HepG2 (cell line): ENCODE data around the gene HS2ST1. TPM values are rescaled to one million over a fixed set of nuclear protein-coding genes. Genes with fewer than 3 reads are reported as not detected.

Source experiments
- ATAC-seq: fragments of 200-7000 bp; cut with Tn5 transposase; 3 replicates; pipeline ENCODE4 v1.9.1; 2020; ENCODE audit warnings: mild to moderate bottlenecking, moderate library complexity
- BruUV-seq: library from RNA; stranded (reverse); fragments of 400-500 nt; replicated peaks from 2 replicates; lab custom pipeline; 2021; lab: Mats Ljungman, UMichigan
- CTCF ChIA-PET: fragments of 300-600 bp; formaldehyde crosslinking; extraction: SDS; loops from one replicate; lab custom pipeline; 2021; ENCODE audit warnings: low total read pairs, inconsistent platforms, low intra/inter-chr PET ratio; lab: Yijun Ruan, JAX
- POLR2A ChIA-PET: fragments of 350-600 bp; sonication (Branson Sonifier 250); formaldehyde crosslinking; loops from one replicate; lab custom pipeline; 2020; ENCODE audit warnings: antibody characterized with exemption, inconsistent platforms; lab: Yijun Ruan, JAX
- DNase-seq: peaks from one replicate; pipeline ENCODE4 v3.0.0-alpha.2; 2015; ENCODE audit warnings: low spot score
- FAIRE-seq: peaks from 3 replicates; lab custom pipeline; 2011; peaks lifted over from hg19 to GRCh38; lab: Jason Lieb, UNC
- H2AFZ ChIP-seq: one replicate; pipeline ENCODE4 v1.6.1; 2011; ENCODE audit warnings: low read length, inconsistent platforms
- H3K27ac ChIP-seq: fragments of 300-600 bp; 3 replicates; pipeline ENCODE4 v1.8.0; 2011; ENCODE audit warnings: mixed run types, mild to moderate bottlenecking, mixed read lengths, low read length, inconsistent platforms; ENCODE audit not compliant: insufficient read depth; ENCODE audit errors: extremely low read length
- H3K27me3 ChIP-seq, 2 experiments: fragments of 200-600 bp in 1 of 2; 2 replicates in 1 of 2; 3 replicates in 1 of 2; pipeline versions ENCODE4 v1.6.0 to v1.8.0; 2011; ENCODE audit warnings: low read length in 2 of 2, mild to moderate bottlenecking in 2 of 2, moderate library complexity in 2 of 2, inconsistent platforms in 1 of 2; ENCODE audit not compliant: insufficient read depth in 2 of 2, control insufficient read depth in 1 of 2
- H3K36me3 ChIP-seq, 2 experiments: fragments of 200-600 bp in 1 of 2; replicated peaks in 1 of 2; 2 replicates in 1 of 2; 3 replicates in 1 of 2; pipeline versions ENCODE4 v1.5.1 to v1.8.0; 2011; ENCODE audit warnings: low read length in 2 of 2, inconsistent platforms in 1 of 2; ENCODE audit not compliant: insufficient read depth in 2 of 2, control insufficient read depth in 1 of 2
- H3K4me1 ChIP-seq: 2 replicates; pipeline ENCODE4 v1.5.1; 2012; ENCODE audit warnings: low read length, inconsistent platforms; ENCODE audit not compliant: insufficient read depth
- H3K4me2 ChIP-seq: 2 replicates; pipeline ENCODE4 v1.6.0; 2011; ENCODE audit warnings: low read depth, low read length, inconsistent platforms
- H3K4me3 ChIP-seq, 3 experiments: fragments of 200-600 bp in 1 of 3; sonication (generic), shearing (Covaris generic) in 1 of 3; replicated peaks in 1 of 3; 2 replicates each; pipeline ENCODE4 v1.5.1; 2011 to 2016; ENCODE audit warnings: low read length in 3 of 3, inconsistent platforms in 2 of 3, low read depth in 2 of 3, mild to moderate bottlenecking in 2 of 3, control low read depth in 1 of 3, mixed read lengths in 1 of 3; ENCODE audit not compliant: insufficient read depth in 1 of 3
- H3K79me2 ChIP-seq: one replicate; pipeline ENCODE4 v1.6.1; 2011; ENCODE audit warnings: low read length, inconsistent platforms; ENCODE audit not compliant: insufficient read depth
- H3K9ac ChIP-seq: 2 replicates; pipeline ENCODE4 v1.6.0; 2011; ENCODE audit warnings: mild to moderate bottlenecking, low read depth, low read length, inconsistent platforms; ENCODE audit not compliant: insufficient read depth
- H3K9me3 ChIP-seq: 2 replicates; pipeline ENCODE4 v1.5.1; 2012; ENCODE audit warnings: mild to moderate bottlenecking, low read length
- H4K20me1 ChIP-seq: 2 replicates; pipeline ENCODE4 v1.6.0; 2011; ENCODE audit warnings: inconsistent platforms, mild to moderate bottlenecking, low read length, moderate library complexity; ENCODE audit not compliant: insufficient read depth
- BHLHE40 ChIP-seq: IDR thresholded peaks from 2 replicates; pipeline ENCODE4 v1.6.1; 2011; ENCODE audit warnings: low read length, improper control_type of control experiment
- ETV6 ChIP-seq: sonication (generic); formaldehyde crosslinking; conservative IDR thresholded peaks from 2 replicates; pipeline ENCODE4 v1.4.0; 2020; ENCODE audit warnings: missing genetic modification reagents
- FOSL2 ChIP-seq: sonication (generic); formaldehyde crosslinking; IDR thresholded peaks from 2 replicates; pipeline ENCODE4 v1.4.0; 2020; ENCODE audit warnings: missing genetic modification reagents
- GABPB1 ChIP-seq: IDR thresholded peaks from 2 replicates; pipeline ENCODE4 v1.6.1; 2016; ENCODE audit warnings: mild to moderate bottlenecking, missing genetic modification reagents, moderate library complexity, missing compliant biosample characterization
- IRF2 ChIP-seq: IDR thresholded peaks from 2 replicates; pipeline ENCODE4 v1.6.1; 2018; ENCODE audit warnings: missing genetic modification reagents, missing compliant biosample characterization
- KAT8 ChIP-seq: IDR thresholded peaks from 2 replicates; pipeline ENCODE4 v1.6.1; 2016; ENCODE audit warnings: missing genetic modification reagents, missing compliant biosample characterization
- KDM1A ChIP-seq: IDR thresholded peaks from 2 replicates; pipeline ENCODE4 v1.6.1; 2016; ENCODE audit warnings: missing compliant biosample characterization
- MTA3 ChIP-seq: sonication (generic); formaldehyde crosslinking; IDR thresholded peaks from 2 replicates; pipeline ENCODE4 v1.4.0; 2020; ENCODE audit warnings: missing genetic modification reagents
- MTF2 ChIP-seq: sonication (generic); formaldehyde crosslinking; IDR thresholded peaks from 2 replicates; pipeline ENCODE4 v1.5.0; 2020; ENCODE audit warnings: missing genetic modification reagents, borderline replicate concordance
- MYC ChIP-seq: sonication (generic); formaldehyde crosslinking; IDR thresholded peaks from 2 replicates; pipeline ENCODE4 v1.9.0; 2021; ENCODE audit warnings: missing genetic modification reagents, borderline replicate concordance
- NFKB2 ChIP-seq: sonication (generic); formaldehyde crosslinking; IDR thresholded peaks from 2 replicates; pipeline ENCODE4 v1.4.0; 2020; ENCODE audit warnings: missing genetic modification reagents, borderline replicate concordance
- PHF8 ChIP-seq: sonication (generic); formaldehyde crosslinking; IDR thresholded peaks from 2 replicates; pipeline ENCODE4 v1.5.0; 2020; ENCODE audit warnings: missing genetic modification reagents
- RELA ChIP-seq: sonication (generic); formaldehyde crosslinking; IDR thresholded peaks from 2 replicates; pipeline ENCODE4 v1.4.0; 2020; ENCODE audit warnings: missing genetic modification reagents
- RXRA ChIP-seq: sonication (generic); formaldehyde crosslinking; IDR thresholded peaks from 2 replicates; pipeline ENCODE4 v1.5.1; 2020; ENCODE audit warnings: missing genetic modification reagents
- RXRB ChIP-seq: IDR thresholded peaks from 2 replicates; pipeline ENCODE4 v1.6.1; 2016; ENCODE audit warnings: borderline replicate concordance, missing genetic modification reagents, missing compliant biosample characterization
- SALL1 ChIP-seq: sonication (generic); formaldehyde crosslinking; IDR thresholded peaks from 2 replicates; pipeline ENCODE4 v1.8.0; 2022; ENCODE audit warnings: mild to moderate bottlenecking, missing genetic modification reagents
- SIN3A ChIP-seq: IDR thresholded peaks from 2 replicates; pipeline ENCODE4 v1.6.1; 2011; ENCODE audit warnings: low read depth, mild to moderate bottlenecking, control low read depth, low read length, borderline replicate concordance
- SOX13 ChIP-seq, 3 experiments: fragments of 450-650 bp in 1 of 3; sonication (generic) in 1 of 3; formaldehyde crosslinking in 1 of 3; IDR thresholded peaks in 2 of 3; conservative IDR thresholded peaks in 1 of 3; 2 replicates each; pipeline versions ENCODE4 v1.5.0 to v1.6.1; 2016 to 2020; ENCODE audit warnings: antibody characterized with exemption in 1 of 3, mild to moderate bottlenecking in 1 of 3, missing compliant biosample characterization in 1 of 3, missing genetic modification reagents in 1 of 3, moderate library complexity in 1 of 3
- SP1 ChIP-seq, 2 experiments: fragments of 450-650 bp in 1 of 2; sonication (generic) in 1 of 2; formaldehyde crosslinking in 1 of 2; IDR thresholded peaks; 2 replicates each; pipeline versions ENCODE4 v1.4.0 to v1.6.1; 2016 to 2020; ENCODE audit warnings: missing genetic modification reagents in 1 of 2
- STAG1 ChIP-seq: sonication (generic); formaldehyde crosslinking; IDR thresholded peaks from 2 replicates; pipeline ENCODE4 v1.4.0; 2020; ENCODE audit warnings: missing genetic modification reagents
- THAP8 ChIP-seq: sonication (generic); formaldehyde crosslinking; IDR thresholded peaks from 2 replicates; pipeline ENCODE4 v1.5.1; 2020; ENCODE audit warnings: missing genetic modification reagents, mild to moderate bottlenecking, borderline replicate concordance
- ZBTB38 ChIP-seq: sonication (generic); formaldehyde crosslinking; IDR thresholded peaks from 2 replicates; pipeline ENCODE4 v1.5.1; 2020; ENCODE audit warnings: mild to moderate bottlenecking, missing genetic modification reagents
- ZFP62 ChIP-seq: sonication (generic); formaldehyde crosslinking; IDR thresholded peaks from 2 replicates; pipeline ENCODE4 v1.4.0; 2020; ENCODE audit warnings: missing genetic modification reagents
- ZNF138 ChIP-seq: sonication (generic); formaldehyde crosslinking; IDR thresholded peaks from 2 replicates; pipeline ENCODE4 v1.5.0; 2020; ENCODE audit warnings: mild to moderate bottlenecking, low read depth, missing genetic modification reagents
- ZNF34 ChIP-seq: sonication (generic); formaldehyde crosslinking; IDR thresholded peaks from 2 replicates; pipeline ENCODE4 v1.4.0; 2020; ENCODE audit warnings: mild to moderate bottlenecking, missing genetic modification reagents, borderline replicate concordance
- ZNF501 ChIP-seq: sonication (generic); formaldehyde crosslinking; IDR thresholded peaks from 2 replicates; pipeline ENCODE4 v1.5.1; 2020; ENCODE audit warnings: mild to moderate bottlenecking, moderate library complexity, missing genetic modification reagents
- ZNF709 ChIP-seq: sonication (generic); formaldehyde crosslinking; IDR thresholded peaks from 2 replicates; pipeline ENCODE4 v1.5.0; 2020; ENCODE audit warnings: mild to moderate bottlenecking, missing genetic modification reagents
- WGBS: methylation state at CpG from one replicate; pipeline ENCODE4 v1.1.6; 2017; ENCODE audit warnings: low lambda C conversion rate; 5-methylcytosine and 5-hydroxymethylcytosine counted together
- in situ Hi-C: cut with HindIII; loops from 2 replicates; pipeline ENCODE4 v1.10.0; 2017; ENCODE audit warnings: low pct_unique_long_range_greater_than_20kb; ENCODE audit not compliant: extremely low pct_ligation_motif_present
- intact Hi-C: fragments of 100-400 bp; cut with micrococcal nuclease; formaldehyde crosslinking; loops from one replicate; pipeline ENCODE4 v1.10.0; 2022; ENCODE audit not compliant: unreplicated experiment
- polyA plus RNA-seq, 8 experiments: library from polyadenylated mRNA; depleted of rRNA in 3 of 8; stranded (reverse) in 7 of 8; unstranded in 1 of 8; fragments of >200 nt; fragmentation: Illumina TruSeq in 4 of 8; extraction: Trizol in 4 of 8; gene quantifications; 2 replicates each; pipeline versions ENCODE4 v1.2.1 to v1.2.3, GENCODE V29; 2011 to 2016; ENCODE audit warnings: low read depth in 4 of 8, missing spikeins in 1 of 8, mixed read lengths in 1 of 8; ENCODE audit not compliant: insufficient read depth in 1 of 8
- total RNA-seq, 5 experiments: library from RNA; depleted of rRNA; stranded (reverse); fragments of >200 nt; fragmentation: Illumina TruSeq; extraction: Trizol; gene quantifications; 2 replicates each; pipeline ENCODE4 v1.2.3, GENCODE V29; 2016; ENCODE audit warnings: low read depth in 1 of 5

The HS2ST1 gene
- total and polyA plus RNA-seq, 2 of the 13 experiments (the other 11 are each of a cell fraction or from before 2014, with no cell fraction given), result 22.1 to 58.7 TPM

GRCh38 chr1:87131809-87132283 lies 217.4 kb downstream of the HS2ST1 start:
- 0% methylated on average over 5 of the region's 32 CpGs for WGBS
- no TSS peak for BruUV-seq
- H3K36me3 ChIP-seq, result no peaks in the 10 kb centered on the region
- H3K27ac ChIP-seq, result no peak overlapping the region
- no peaks in the 10 kb centered on the region for H3K9me3 ChIP-seq
- DNase-seq (peak; percentile 47), FAIRE-seq (peak; percentile 60), ATAC-seq (peak; percentile 97)
- no peaks in the 10 kb centered on the region for H3K4me1 ChIP-seq
- H3K79me2 ChIP-seq, result no peaks in the 10 kb centered on the region
- H4K20me1 ChIP-seq, result no peaks in the 10 kb centered on the region
- ChIA-PET CTCF (no interaction called here), POLR2A (no interaction called here)
- peak overlapping the region; percentile 41 to 70 (median 42); a peak in 5 of 6 replicates for H3K4me3 ChIP-seq
- peak overlapping the region; percentile 53; the same call in 1 of the 2 replicates for H3K9ac ChIP-seq
- in situ Hi-C loops (no loop called here), intact Hi-C loops (loop anchor here (5.0 kb wide), 2 partner anchors 820 to 1465 kb away; no protein-coding TSS in a partner anchor)
- no peak overlapping the region for H2AFZ ChIP-seq
- H3K27me3 ChIP-seq, result peaks cover 3 to 33% of the 10 kb centered on the region in 2 experiments; a peak in 3 of 5 replicates
- peak overlapping the region; percentile 85 for H3K4me2 ChIP-seq
- TF ChIP-seq RXRA (CRISPR knock-in tag) (0 out of 2 replicates have a peak, but pooled peaks have one; percentile 32), SP1 (IDR thresholded peaks at IDR 0.05) (no peak), SP1 (CRISPR knock-in tag; IDR thresholded peaks at IDR 0.05) (peak; percentile 42; the same call in 1 of the 2 replicates), GABPB1 (peak; percentile 56; the same call in 1 of the 2 replicates), ZNF709 (CRISPR knock-in tag) (no peak), STAG1 (CRISPR knock-in tag) (peak; percentile 96), THAP8 (CRISPR knock-in tag) (no peak), ZNF501 (peak; percentile 49; the same call in 1 of the 2 replicates), ZNF34 (CRISPR knock-in tag) (0 out of 2 replicates have a peak, but pooled peaks have one; percentile 42), IRF2 (peak; percentile 49; the same call in 1 of the 2 replicates), ZNF138 (peak; percentile 45; the same call in 1 of the 2 replicates), FOSL2 (CRISPR knock-in tag) (0 out of 2 replicates have a peak, but pooled peaks have one; percentile 36), KAT8 (peak; percentile 27; the same call in 1 of the 2 replicates), MYC (CRISPR knock-in tag) (peak; percentile 62; the same call in 1 of the 2 replicates), SIN3A (no peak), ZFP62 (no peak), MTF2 (CRISPR knock-in tag) (peak; percentile 58; the same call in 1 of the 2 replicates), SALL1 (CRISPR knock-in tag) (peak; percentile 73), KDM1A (CRISPR knock-in tag) (0 out of 2 replicates have a peak, but pooled peaks have one; percentile 18), PHF8 (peak; percentile 25; the same call in 1 of the 2 replicates), ETV6 (CRISPR knock-in tag) (no peak; the same call in 1 of the 2 replicates), MTA3 (CRISPR knock-in tag) (no peak), NFKB2 (peak; percentile 20; the same call in 1 of the 2 replicates), BHLHE40 (0 out of 2 replicates have a peak, but pooled peaks have one; percentile 26), ZBTB38 (CRISPR knock-in tag) (0 out of 2 replicates have a peak, but pooled peaks have one; percentile 22), RELA (peak; percentile 71; the same call in 1 of the 2 replicates), RXRB (CRISPR knock-in tag) (0 out of 2 replicates have a peak, but pooled peaks have one; percentile 17), SOX13 (IDR thresholded peaks at IDR 0.05) (no peak), SOX13 (CRISPR knock-in tag; conservative IDR thresholded peaks at IDR 0.05 in 1 of 2, IDR thresholded peaks at IDR 0.05 in 1 of 2) (peak in 1 of 2 experiments; percentile 30; a peak in 1 of 4 replicates)
